NCI-H146 treated with DMSO at 0.1 percent for 48 hours (cell line): Measurements from ENCODE around the gene DCAKD.

ENCODE experiments used
- DNase-seq: peaks from one replicate; lab custom pipeline; 2025; ENCODE audit not compliant: unreplicated experiment; lab: John Stamatoyannopoulos, UW

The DCAKD gene

DNA sequence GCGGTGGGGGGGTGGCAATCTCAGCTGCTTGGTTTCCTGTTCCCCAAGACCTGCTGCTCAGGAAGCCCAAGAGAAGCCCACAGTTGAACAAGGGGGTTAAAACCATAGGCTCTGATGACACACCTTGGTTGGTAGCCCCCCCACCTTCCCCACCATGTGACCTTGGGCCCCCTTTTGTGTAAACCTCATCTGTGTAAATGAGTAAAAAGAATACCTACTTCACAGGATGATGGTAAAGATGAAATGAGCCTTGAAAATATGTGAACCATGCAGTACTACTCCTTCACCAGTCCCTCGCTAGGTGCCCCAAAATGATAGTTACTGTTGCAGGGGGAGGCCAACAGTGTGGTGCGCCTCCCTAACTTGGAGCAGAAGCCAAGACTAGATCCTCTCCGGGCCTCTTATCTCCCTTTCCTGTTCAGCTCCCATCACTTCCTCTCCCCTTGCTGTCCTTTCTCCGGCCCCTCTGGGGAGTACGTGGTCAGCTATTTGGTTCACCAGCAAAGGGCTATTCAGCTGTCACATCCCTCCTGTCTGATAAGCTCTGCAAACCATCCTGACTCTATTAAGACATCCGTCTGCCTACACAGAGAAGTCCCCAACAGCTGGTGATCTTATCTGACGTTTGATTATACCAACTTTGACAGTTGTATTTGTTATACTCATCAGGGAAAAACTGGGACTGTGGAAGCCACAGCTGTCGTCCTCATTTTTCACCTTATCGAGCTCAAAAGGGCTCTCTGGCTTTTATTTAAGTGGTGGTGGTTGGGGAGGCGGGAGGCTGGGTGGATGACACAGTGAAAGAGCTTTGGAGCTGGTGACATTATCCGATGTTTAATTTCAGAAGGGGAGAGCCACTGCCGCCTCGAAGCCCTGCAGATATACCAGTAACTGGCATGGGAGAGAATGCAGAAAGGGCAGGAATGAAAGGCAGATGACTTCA lies 19.9 kb downstream of the DCAKD start:
- no peak for DNase-seq

DNA sequence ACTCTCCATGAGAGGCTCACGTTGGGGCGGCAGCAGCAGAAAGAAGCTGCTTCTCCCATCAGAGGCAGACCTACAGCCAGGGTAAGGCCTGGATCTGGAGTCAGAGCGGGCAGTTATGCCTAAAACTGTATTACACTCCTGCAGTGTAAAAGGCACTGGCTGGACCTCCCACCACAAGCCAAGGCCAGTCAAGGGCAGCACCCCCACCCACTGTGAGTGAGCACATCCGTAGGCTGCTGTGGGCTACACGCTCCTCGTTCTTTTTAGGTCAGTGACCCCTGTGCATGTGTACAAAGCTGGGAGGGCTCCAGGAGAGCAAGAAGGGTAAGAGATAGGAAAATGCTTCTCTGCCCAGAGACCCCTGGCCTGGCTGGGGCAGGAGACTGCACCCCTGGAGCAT lies 20.7 kb downstream of the DCAKD start:
- DNase-seq: no peak

DNA sequence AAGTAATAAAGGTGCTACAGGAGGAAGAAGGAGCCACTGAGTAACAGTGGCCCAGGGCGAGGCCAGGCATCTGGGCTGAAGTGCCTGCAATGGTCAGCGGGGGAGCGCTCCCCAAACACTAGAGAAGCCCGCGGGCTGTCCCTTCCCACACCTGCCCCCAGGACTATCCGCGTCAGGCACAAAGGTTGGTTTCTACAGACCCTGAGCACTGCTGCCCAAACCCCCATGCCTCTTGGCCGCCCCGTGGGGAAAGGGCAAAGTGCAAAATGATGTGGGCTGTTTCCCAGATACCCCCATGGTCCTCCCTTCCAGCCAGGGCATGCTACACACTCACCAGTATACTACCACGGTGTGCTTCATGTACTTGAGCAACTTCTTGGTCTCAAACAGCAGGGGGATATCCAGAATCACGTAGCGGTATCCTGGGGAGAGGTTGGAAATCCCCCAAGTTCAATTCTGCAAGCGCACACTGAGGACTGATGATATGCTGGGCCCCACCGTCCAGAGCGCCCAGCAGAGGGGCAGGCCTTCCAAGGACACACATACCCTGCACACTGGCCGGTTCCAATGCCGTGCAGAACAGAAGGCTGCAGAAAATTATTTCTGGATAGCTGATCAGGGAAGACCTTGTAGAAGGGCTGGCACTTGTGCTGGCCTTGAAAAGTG lies 21.5 kb downstream of the DCAKD start:
- no peak for DNase-seq

DNA sequence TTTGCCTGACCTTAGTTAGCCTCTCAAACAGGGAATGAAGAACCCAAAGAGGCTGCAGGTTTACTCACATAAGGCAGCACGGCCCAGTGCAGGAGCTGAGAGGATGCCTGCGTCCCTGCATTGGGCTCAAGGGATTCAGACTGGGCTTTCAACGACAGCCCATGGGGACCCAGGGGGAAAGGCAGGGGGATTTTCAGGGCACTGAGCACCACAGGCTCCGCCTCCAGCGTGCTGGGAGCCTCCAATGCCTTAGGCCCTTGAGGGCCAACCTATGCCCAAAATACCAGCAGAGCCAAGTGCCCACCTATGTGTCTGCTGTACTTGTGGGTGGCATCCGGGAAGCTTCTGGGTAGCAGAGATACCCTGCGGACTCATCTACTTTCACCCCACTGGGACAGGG lies 22.3 kb downstream of the DCAKD start:
- no peak for DNase-seq

DNA sequence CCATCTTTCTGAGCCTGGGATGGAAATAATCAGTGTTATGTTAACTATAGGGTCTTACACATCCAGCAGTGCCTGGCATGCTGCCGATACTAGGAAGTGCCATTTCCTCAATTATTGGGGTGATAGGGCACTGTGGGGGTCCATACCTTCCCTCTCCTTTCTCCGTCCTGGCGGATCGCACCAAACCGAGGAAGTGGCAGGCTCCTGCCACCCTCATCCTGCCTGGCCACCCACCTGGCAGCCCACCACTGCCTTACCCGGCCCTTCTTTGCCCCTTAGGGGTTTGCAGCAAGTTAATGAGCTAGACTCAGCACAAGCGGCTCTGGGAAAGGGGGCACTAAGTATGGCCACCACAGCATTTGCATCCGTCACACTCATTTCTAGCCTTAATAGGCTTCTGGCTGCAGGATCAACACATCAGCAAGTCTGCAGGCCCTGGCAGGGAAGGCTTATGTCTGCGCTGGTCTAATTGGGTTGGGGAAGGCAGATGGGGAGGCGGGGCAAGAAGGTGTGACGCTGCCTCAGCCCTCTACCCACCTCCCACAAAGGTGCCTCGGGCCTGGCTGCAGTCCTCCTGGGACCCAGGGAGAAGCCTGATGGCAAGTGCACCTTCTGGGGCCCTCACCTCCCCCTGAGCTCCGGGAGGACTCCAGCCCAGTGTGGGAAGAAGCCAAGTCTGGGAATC lies 28.6 kb downstream of the DCAKD start:
- no peak for DNase-seq

DNA sequence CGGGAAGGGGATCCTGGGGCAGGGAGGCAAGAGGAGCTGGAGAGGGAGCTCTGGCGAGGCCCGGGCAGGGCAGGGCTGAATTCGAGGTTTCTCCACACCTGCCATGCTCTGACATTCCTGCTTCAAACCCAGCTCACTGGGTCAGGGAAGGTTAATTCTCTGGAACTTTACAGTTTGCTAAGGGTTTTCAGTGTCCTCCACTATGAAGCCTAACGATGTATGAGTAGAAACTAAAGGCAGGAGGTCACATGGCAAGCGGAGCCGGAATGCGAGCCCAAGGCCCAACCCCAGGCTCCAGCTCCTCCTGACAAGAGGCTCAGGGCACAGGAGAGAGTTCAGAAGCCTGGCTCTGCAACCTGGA lies 29.2 kb downstream of the DCAKD start:
- DNase-seq: no peak

DNA sequence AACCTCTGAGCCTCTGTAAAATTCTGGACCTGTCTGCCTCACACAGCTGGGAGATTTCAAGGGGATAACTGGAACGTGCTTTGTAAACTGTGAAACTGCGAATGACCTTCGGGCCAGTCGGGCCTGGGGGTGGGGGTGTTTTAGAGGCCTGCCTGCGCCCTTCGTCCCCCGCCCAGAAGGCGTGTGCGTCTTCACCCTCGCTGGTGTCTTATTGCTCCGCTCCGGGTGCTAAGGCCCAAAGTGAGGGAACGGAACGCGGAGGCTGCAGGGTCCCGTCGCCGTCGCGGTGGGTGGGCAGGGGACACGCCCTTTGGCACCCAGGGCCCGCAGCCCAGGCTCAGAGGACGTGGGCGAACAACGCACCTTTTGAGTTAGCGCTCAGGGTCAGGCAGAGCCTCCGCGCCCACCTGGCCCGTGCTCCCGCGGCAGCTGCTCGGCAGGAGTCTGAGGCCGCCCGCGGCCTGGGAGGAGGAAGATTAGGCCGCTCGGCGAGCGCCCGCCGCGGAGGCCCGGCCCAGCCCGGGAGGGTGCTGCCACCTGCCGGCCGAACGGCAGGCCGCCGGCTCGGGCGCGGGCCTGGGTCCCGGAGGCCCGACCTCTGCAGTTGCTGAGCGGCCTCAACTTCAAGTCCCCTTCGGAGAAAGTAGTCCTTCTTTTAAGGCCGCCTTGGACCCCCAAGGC lies 29.7 kb downstream of the DCAKD start:
- DNase-seq: peak; percentile 43

DNA sequence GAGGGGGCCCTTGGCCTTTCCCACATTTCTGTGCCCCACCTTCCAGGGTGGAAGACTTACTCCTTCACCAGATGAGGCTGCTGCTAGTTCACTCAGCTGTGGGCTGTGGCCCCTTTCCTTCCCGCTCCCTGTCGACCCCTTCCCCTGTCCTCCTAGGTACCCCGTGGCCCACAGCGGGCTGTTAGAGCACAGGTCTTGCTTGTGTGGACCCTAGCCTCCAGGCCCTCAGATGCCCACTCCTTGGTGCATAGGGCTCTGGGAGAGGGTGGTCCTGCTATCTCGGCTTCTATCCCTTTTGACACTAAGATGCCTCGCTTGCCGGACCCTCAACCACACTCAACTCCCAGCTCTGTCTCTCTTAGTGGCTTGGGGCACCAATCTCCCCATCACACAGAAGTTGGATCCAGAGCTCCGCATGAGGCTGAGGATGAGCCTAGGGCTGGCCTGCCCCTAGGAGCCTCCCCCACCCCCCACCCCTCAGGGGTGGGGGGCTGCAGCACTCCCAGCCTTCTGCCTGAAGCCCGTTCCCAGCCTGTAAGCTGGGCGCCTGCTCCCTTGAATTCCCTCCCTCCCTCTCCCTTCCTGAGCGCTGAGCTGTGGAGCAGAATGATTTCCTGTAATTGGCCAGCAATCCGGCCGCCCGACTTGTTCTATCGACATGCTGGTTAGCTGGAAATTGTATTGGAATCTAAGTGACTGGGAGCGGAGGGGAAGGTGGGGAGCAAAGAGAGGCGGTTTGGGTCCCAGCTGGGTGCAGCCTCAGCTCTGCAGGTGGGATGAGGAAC lies 30.9 kb downstream of the DCAKD start:
- DNase-seq: no peak

DNA sequence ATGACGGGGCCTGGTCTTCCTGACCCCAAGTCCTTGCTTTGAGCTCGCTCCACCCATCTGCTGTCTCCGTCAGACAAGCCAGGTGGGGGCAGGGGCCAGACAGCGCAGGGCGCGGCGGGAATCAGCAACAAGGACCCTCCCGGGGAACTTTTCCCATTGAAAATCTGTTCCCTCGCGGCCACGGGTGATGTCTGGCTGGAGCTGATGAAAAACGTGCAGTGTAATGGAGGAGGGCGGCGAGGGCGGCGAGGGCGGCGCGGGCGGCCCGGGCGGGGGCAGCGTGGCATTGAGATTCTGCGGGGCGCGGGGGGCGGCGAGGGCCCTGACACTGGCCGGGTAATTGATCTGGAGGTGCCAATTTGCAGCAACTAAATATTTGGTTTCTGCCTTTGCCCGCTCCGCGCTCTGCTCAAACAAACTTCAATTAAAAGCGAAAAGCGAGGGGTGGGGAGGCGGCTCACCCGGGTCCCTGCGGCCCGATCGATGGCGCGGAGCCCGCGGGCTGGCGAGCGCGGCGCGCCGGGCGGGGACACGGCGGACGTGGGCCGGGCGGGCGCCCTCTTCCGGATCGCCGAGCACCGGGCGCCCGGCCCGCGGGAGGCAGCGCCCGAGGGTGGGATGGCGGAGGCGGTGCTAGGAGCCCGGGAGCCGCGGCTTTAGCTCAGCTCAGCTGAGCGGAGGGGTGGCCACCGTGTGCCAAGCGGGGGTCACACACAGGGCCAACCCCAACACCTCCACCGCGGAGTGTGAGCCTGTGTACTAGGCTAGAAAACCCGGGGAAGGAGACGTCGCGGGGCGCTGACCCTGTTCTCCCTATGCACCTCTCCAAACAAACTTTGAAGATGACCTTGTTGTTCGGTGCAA lies 32.4 kb downstream of the DCAKD start:
- DNase-seq: peak; percentile 22

DNA sequence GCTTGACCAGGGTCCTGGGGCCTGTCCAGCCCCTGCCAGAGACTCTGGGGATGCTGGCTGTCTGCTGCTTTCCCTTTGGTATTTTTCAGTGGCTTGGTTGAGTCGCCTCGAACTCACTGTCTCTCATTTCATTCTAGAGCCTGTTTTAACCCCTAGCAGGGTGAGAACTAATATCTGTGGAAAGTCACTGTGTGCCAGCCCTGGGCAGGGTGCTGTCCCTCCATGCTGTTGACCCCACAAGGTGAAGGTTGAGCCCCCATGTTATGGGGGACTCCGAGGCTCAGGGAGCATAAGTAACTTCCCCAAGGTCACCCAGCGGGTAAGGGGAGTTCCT lies 33.0 kb downstream of the DCAKD start:
- no peak for DNase-seq

DNA sequence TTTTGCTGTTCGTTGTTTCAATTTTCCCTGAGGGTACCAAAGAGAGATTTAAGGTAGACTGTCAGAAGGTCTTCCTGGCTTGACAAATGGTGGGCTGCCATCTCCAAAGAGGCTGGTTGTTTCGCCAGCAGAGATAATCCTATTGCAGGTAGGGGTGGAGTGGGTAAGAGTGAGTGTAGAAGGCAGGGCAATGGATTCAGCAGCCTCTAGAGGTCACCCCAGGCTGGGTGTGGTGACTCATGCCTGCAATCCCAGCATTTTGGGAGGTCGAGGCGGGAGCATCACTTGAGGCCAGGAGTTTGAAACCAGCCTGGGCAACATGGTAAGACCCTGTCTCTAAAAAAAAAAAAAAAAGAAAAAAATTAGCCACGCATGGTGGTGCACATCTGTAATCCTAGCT lies 34.6 kb downstream of the DCAKD start:
- no peak for DNase-seq

DNA sequence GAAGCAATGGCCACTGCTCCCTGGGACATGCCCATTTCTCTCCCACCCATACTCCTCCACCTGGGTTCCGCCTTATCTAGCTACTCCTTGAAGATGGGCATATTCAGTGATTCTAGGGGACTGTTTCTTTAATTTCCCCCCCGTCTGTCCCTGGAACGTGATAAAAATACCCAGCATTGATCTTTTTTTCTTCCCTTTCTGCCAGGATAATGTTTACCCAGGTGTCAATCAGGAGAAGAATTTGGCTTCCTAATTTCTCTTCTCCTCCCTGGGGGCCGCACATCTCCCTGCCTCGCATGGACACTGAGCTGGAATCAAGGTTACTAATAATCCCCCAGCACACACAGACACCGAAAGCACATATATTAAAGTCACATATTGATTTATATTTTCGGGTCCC lies 35.2 kb downstream of the DCAKD start:
- no peak for DNase-seq

DNA sequence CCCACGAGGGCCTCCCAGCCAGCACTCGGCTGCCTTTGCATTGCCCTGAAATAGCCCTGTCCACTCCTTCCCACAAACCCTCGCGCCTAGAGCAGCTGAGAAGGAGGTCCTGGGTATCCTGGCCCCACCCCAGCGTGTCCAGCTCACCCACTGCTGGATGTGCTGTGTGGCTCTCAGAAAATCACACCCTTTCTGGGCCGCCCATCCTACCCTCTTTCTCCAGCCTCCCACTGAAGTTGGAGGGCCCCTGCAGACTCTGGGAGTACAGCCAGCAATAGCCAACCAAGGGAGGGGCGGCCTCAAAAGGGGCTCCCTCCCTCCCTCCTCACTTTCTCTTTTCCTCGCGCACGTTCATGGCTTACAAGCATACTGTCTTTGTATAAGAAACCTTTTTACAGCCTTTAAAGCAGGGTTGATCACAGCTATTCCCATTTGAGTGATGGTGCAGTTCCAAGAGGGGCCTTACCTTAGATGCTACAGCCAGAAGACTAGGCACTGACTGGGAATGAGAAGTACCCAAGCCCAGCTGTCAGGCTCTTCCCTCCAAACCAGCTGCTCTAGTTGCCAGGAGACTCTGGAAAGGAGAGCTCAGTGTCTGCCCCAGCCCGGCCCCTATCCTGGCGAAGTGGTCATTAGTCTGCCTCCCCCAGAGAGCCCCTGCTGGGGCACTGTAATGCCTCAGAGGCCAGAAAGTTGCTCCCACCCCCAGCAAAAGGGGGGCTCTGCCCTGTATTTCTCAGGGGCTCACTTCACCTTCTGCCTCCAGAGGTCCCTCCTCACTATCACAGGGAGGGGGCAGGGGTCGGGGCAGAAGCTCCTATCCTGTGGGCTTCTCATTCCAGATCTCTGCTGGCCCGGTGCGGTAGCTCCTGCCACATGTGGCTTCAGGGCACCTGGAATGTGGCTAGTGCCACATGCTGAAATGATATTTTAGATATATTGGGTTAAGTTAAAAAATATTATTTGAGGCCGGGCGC lies 38.1 kb downstream of the DCAKD start:
- DNase-seq: peak; percentile 58

DNA sequence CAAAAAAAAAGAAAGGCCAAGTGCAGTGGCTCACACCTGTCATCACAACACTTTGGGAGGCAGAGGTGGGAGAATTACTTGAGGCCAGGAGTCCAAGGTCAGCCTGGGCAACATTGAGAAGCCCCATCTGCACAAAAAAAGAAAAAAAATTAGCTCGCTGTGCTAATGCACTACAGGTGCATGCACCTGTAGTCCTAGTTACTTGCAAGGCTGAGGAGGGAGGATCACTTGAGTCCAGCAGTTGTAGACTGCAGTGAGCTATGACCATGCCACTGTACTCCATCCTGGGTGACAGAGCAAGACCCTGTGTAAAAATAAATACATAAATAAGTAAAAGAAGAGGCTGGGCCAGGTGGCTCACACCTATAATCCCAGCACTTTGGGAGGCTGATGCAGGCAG lies 39.7 kb downstream of the DCAKD start:
- no peak for DNase-seq

DNA sequence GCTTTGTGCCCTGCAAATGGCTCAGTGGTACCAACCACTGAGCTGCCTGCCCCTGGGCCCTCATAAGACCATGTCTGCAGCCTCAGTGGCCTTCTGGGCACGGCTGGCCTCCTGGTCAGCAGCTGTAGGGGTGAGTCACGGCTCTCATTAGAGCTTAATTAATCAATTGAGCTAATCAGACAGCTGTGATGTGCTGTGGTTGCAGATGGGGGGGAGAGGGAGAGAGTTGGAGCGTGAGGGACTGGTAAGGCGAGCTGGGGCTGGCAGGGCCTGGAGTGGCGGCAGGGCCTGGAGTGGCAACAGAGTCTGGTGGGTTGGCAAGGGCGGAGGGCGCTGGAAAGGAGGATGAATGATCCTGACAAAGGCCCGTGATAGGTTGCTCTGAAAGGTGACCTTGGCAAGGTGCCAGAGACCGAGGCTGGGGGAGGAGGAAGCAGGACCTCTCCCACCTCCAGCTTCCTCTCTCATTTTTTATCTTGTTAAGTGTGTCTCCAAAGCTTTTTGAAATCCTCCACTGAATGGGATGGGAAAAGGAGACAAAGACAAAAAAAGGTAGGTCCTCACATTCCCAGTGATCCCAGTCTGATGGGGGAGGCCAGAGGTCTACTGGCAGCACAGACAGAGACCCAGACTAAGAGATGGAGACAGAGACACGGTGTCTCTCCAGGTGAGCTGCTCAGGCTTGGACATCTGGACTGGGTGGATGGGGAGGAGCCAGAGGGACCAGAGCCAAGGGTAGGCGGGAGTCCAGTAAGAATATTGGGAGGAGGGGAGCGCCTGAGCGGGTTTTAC lies 41.6 kb downstream of the DCAKD start:
- no peak for DNase-seq

DNA sequence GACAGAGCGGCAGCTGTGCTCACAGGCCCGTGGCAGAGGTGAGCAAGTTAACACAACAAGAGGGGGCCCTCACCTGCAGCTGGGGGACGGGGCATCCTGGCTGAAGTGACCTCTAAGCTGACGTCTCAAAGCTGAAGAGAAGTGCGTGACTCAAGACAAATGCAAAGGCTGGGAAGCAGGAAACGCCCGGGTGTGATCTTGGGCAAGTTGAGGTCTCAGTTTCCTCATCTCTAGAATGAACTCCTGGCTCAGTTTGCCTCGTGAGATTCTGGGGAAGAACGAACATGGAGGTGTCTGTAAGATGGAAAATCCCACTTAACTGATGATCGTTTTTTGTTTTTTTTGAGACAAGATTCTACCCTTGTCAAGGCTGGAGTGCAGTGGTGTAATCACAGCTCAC lies 43.2 kb downstream of the DCAKD start:
- no peak for DNase-seq

DNA sequence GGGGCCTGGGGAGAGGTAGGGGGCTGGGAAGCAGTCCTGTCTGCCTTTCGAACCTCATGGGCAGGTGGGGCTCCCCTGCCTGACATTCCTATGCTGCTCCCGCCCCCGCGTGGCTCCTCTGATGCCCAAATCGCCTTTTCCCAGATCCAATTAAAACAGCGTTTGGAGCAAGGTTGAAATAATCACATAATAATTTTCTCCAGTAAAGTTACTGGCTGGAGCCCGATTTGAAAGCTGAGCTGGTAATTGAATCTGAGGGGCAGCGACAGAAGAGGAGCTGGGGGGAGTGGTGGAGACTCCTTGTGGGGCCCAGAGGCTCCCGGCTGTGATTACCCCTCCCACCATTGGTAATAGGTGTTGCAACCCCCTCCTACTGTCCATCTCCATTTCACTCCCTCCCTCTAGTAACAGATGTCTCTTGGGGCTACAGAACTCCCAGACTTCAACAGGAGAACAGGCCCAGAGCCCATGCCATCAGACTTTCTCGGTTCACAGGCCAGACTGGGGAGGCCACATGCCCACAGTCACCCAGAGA lies 44.4 kb downstream of the DCAKD start:
- no peak for DNase-seq

DNA sequence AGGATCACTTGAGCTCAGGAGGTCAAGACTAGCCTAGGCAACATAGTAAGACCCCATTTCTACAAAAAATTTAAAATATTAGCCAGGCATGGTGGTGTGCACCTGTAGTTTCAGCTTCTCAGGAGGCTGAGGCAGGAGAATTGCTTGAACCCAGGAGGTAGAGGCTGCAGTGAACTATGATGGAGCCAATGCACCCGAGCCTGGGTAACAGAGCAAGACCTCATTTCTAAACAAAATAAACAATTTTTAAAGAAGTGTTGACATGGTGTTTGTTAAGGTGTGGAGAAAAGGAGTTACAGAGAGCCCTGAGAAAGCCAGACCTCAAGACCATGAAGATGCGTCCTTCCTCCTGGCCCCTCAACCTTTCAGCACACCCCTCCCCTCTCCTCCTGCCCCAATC lies 45.7 kb downstream of the DCAKD start:
- DNase-seq: no peak
